ENCODE measurements around the gene ALKBH5. TPM values are rescaled to one million over a fixed set of nuclear protein-coding genes. Genes with fewer than 3 reads are reported as not detected.

Gene ALKBH5
- total and polyA plus RNA-seq, 10 of the 15 experiments (the other 5 are each of a cell fraction or from before 2014, with no cell fraction given) = 13.7 to 99.9 (median 52.4) TPM

DNA sequence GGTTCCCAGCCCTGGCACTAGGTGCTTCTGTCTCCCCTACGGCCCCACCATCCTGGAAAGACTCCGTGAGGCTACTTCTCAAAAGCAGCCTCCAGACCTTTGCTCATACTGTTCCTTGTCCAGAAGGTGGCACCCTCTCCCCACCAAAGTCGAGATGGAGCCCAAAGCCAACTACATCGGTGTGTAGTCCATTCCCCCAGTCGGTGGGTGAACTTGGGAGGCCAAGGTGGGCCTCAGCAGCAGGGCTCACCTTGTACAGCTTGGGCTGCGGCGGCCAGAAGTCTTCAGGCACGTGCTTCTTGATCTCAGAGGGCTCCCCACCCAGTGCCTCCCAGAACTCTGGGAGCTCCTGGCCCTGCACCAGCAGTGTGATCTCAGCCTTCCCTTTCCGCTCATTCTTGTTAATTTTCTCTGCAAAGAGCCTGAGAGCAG lies 64.7 kb downstream of the ALKBH5 start (continued):
- TF ChIP-seq IKZF2 (IDR thresholded peaks at IDR 0.05) (no peak), GABPA (IDR thresholded peaks at IDR 0.05; ENCODE audit: low read depth) (no peak), E2F4 (IDR thresholded peaks at IDR 0.05; ENCODE audit: low read depth, low read length) (no peak), POLR2A (IDR thresholded peaks at IDR 0.05; ENCODE audit: low read depth, low read length) (peak; percentile 64)
- TF ChIP-seq, protein P1, sequence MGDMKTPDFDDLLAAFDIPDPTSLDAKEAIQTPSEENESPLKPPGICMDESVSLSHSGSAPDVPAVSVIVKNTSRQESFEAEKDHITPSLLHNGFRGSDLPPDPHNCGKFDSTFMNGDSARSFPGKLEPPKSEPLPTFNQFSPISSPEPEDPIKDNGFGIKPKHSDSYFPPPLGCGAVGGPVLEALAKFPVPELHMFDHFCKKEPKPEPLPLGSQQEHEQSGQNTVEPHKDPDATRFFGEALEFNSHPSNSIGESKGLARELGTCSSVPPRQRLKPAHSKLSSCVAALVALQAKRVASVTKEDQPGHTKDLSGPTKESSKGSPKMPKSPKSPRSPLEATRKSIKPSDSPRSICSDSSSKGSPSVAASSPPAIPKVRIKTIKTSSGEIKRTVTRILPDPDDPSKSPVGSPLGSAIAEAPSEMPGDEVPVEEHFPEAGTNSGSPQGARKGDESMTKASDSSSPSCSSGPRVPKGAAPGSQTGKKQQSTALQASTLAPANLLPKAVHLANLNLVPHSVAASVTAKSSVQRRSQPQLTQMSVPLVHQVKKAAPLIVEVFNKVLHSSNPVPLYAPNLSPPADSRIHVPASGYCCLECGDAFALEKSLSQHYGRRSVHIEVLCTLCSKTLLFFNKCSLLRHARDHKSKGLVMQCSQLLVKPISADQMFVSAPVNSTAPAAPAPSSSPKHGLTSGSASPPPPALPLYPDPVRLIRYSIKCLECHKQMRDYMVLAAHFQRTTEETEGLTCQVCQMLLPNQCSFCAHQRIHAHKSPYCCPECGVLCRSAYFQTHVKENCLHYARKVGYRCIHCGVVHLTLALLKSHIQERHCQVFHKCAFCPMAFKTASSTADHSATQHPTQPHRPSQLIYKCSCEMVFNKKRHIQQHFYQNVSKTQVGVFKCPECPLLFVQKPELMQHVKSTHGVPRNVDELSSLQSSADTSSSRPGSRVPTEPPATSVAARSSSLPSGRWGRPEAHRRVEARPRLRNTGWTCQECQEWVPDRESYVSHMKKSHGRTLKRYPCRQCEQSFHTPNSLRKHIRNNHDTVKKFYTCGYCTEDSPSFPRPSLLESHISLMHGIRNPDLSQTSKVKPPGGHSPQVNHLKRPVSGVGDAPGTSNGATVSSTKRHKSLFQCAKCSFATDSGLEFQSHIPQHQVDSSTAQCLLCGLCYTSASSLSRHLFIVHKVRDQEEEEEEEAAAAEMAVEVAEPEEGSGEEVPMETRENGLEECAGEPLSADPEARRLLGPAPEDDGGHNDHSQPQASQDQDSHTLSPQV (IDR thresholded peaks at IDR 0.05) = no peak

GRCh38 chr17:18248811-18249210 lies 65.2 kb downstream of the ALKBH5 start:
- in situ Hi-C loops (cut with MboI) (no loop called here), intact Hi-C loops (cut with micrococcal nuclease; ENCODE audit: unreplicated experiment) (no loop called here)
- Histone ChIP-seq H3K4me3 (no peak overlapping the region), H3K4me1 (ENCODE audit: control insufficient read depth, insufficient read depth, low read length) (no peaks in the 10 kb centered on the region), H3K9me3 (replicated peaks; ENCODE audit: control insufficient read depth, insufficient read depth, low read length) (no peaks in the 10 kb centered on the region), H3K36me3 (ENCODE audit: control insufficient read depth in 2 of 2, insufficient read depth in 2 of 2, low read length in 1 of 2) (peaks cover 10 to 32% of the 10 kb centered on the region in 2 experiments), H3K27me3 (replicated peaks in 1 of 2; ENCODE audit: control insufficient read depth in 2 of 2, insufficient read depth in 2 of 2, low read length in 1 of 2) (no peaks in the 10 kb centered on the region), H3K79me2 (ENCODE audit: control insufficient read depth, insufficient read depth, low read length) (no peaks in the 10 kb centered on the region), H2AFZ (ENCODE audit: control insufficient read depth, low read depth, low read length) (no peak overlapping the region), H3K9ac (ENCODE audit: control insufficient read depth, insufficient read depth, low read length) (no peak overlapping the region), H3K4me2 (ENCODE audit: control insufficient read depth, insufficient read depth) (no peak overlapping the region), H3K27ac (ENCODE audit: control insufficient read depth, insufficient read depth) (no peak overlapping the region), H4K20me1 (ENCODE audit: control insufficient read depth, insufficient read depth) (no peaks in the 10 kb centered on the region)
- no TSS peak for BruUV-seq (replicated peaks)
- FAIRE-seq (no peak), ATAC-seq (no peak), DNase-seq (ENCODE audit: low read depth, low spot score) (no peak)
- WGBS (ENCODE audit: insufficient coverage, insufficient replicate concordance, low lambda C conversion rate, missing lambda C conversion rate) = 95% methylated on average over 7 of the region's 7 CpGs
- ChIA-PET POLR2A (no interaction called here), CTCF (interaction anchor here (0.7 to 1.4 kb wide), 3 partner anchors 9 to 114 kb away, joined by 3 to 4 read pairs (median 4); partner anchors contain the start of gene SHMT1), RAD21 (ENCODE audit: unreplicated experiment) (interaction anchor here (0.6 kb wide), 1 partner anchor 15 kb away, joined by 3 read pairs; no protein-coding TSS in a partner anchor), SMC1A (ENCODE audit: uncharacterized antibody, unreplicated experiment) (interaction anchor here (1.6 kb wide), 1 partner anchor 114 kb away, joined by 3 read pairs; the partner anchor contains the start of gene SHMT1)
- TF ChIP-seq HCFC1 (IDR thresholded peaks at IDR 0.05; ENCODE audit: low read length) = no peak
- TF ChIP-seq MYB (IDR thresholded peaks at IDR 0.05; ENCODE audit: borderline replicate concordance, low read depth, low read length) = no peak
- TF ChIP-seq JUND (IDR thresholded peaks at IDR 0.05; ENCODE audit: low read depth, low read length) = no peak
- no peak for TF ChIP-seq RFX5 (IDR thresholded peaks at IDR 0.05; ENCODE audit: low read depth, low read length)
- no peak for TF ChIP-seq SUPT20H (IDR thresholded peaks at IDR 0.05; ENCODE audit: borderline replicate concordance, control insufficient read depth, low read depth, low read length)
- TF ChIP-seq TCF3 (IDR thresholded peaks at IDR 0.05; ENCODE audit: borderline replicate concordance, insufficient read depth, low read depth, low read length) = no peak
- TF ChIP-seq ZSCAN29 (IDR thresholded peaks at IDR 0.05) = no peak
- no peak for TF ChIP-seq ZBTB33 (IDR thresholded peaks at IDR 0.05)
- TF ChIP-seq FOXK2 (IDR thresholded peaks at IDR 0.05) = no peak
- no peak for TF ChIP-seq SUZ12 (IDR thresholded peaks at IDR 0.05; ENCODE audit: unreplicated experiment)
- no peak for TF ChIP-seq LARP7 (IDR thresholded peaks at IDR 0.05)
- TF ChIP-seq STAT3 (IDR thresholded peaks at IDR 0.05; ENCODE audit: low read depth, low read length) = no peak
- TF ChIP-seq TCF12 (IDR thresholded peaks at IDR 0.05; ENCODE audit: low read depth, low read length) = no peak
- no peak for TF ChIP-seq RB1 (IDR thresholded peaks at IDR 0.05; ENCODE audit: borderline replicate concordance)

Data from GM12878 (cell line).